Activated T-cell treated with anti-CD3 and anti-CD28 coated beads, Interleukin-2, amount 50 U/mL, for 4 hours (primary cell): ENCODE results near the gene ART3. TPM values are rescaled to one million over a fixed set of nuclear protein-coding genes. Genes with fewer than 3 reads are reported as not detected.

Experiments
- ATAC-seq, 2 donors: fragments of 200-7000 bp; cut with Tn5 transposase; one replicate each; pipeline ENCODE4 v1.10.0; 2021
- DNase-seq: peaks from one replicate; pipeline ENCODE4 v3.0.0-alpha.2; 2020
- H3K27me3 Mint-ChIP-seq: one replicate; pipeline ENCODE4 v1.8.0; 2021; ENCODE audit warnings: low read depth, mixed read lengths
- H3K36me3 Mint-ChIP-seq: one replicate; pipeline ENCODE4 v1.8.0; 2022; ENCODE audit warnings: mixed read lengths; ENCODE audit not compliant: insufficient read depth
- H3K4me1 Mint-ChIP-seq: one replicate; pipeline ENCODE4 v1.8.0; 2021; ENCODE audit warnings: low read depth, mixed read lengths
- H3K4me3 Mint-ChIP-seq: one replicate; pipeline ENCODE4 v1.8.0; 2021; ENCODE audit warnings: mild to moderate bottlenecking, moderate library complexity, mixed read lengths
- H3K9me3 Mint-ChIP-seq: one replicate; pipeline ENCODE4 v1.8.0; 2021; ENCODE audit warnings: mixed read lengths
- total RNA-seq, 3 donors: library from RNA; stranded (reverse); gene quantifications; one replicate each; pipeline ENCODE4 v1.2.1, GENCODE V29; 2021

The ART3 gene
- total RNA-seq, 3 donors from 2014 or later = 0.79 to 0.95 TPM; not detected in 1

GRCh38 chr4:76088719-76089118 is 14.2 kb downstream of the ART3 start:
- H3K4me1 Mint-ChIP-seq = peaks cover 5% of the 10 kb centered on the region
- H3K27me3 Mint-ChIP-seq = peaks cover 5% of the 10 kb centered on the region
- no peaks in the 10 kb centered on the region for H3K9me3 Mint-ChIP-seq
- H3K4me3 Mint-ChIP-seq = no peak overlapping the region
- ATAC-seq (no peak), DNase-seq (no peak)
- H3K36me3 Mint-ChIP-seq = no peaks in the 10 kb centered on the region

- peaks cover 5% of the 10 kb centered on the region for H3K27me3 Mint-ChIP-seq
- ATAC-seq = peak in 1 of 2 donors; percentile 34
- H3K9me3 Mint-ChIP-seq = no peaks in the 10 kb centered on the region
- no peak overlapping the region for H3K4me3 Mint-ChIP-seq
- H3K4me1 Mint-ChIP-seq = peaks cover 5% of the 10 kb centered on the region
- H3K36me3 Mint-ChIP-seq = no peaks in the 10 kb centered on the region
- no peak for DNase-seq
Measured at GRCh38 chr4:76090241-76090691, 15.8 kb downstream of the ART3 start.

- ATAC-seq (no peak), DNase-seq (no peak)
- Mint-ChIP-seq H3K27me3 (peaks cover 5% of the 10 kb centered on the region), H3K9me3 (no peaks in the 10 kb centered on the region), H3K4me3 (no peak overlapping the region), H3K4me1 (peaks cover 5% of the 10 kb centered on the region), H3K36me3 (no peaks in the 10 kb centered on the region)
Measured at GRCh38 chr4:76091052-76091451, 16.5 kb downstream of the ART3 start.

GRCh38 chr4:76095568-76095967 is 21.1 kb downstream of the ART3 start:
- ATAC-seq = no peak
- peaks cover 1% of the 10 kb centered on the region for H3K4me1 Mint-ChIP-seq
- DNase-seq = no peak
- H3K36me3 Mint-ChIP-seq = no peaks in the 10 kb centered on the region
- no peaks in the 10 kb centered on the region for H3K9me3 Mint-ChIP-seq
- H3K4me3 Mint-ChIP-seq = no peak overlapping the region
- peaks cover 4% of the 10 kb centered on the region for H3K27me3 Mint-ChIP-seq

DNA sequence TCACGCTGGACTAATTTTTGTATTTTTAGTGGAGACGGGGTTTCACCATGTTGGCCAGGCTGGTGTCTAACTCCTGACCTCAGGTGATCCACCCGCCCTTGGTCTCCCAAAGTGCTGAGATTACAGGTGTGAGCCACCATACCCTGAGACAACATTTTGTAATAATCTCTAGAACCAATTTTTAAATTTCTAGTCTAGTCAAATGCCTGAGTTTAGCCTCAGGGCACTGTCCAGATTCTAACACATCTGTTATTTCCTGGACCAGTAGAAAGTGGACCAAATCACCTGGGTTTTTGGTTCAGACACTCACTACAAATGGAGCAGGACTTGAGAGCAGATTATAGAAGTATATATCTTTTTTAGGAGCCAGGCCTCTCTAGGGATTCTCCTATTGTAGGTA is 21.6 kb downstream of the ART3 start:
- Mint-ChIP-seq H3K36me3 (no peaks in the 10 kb centered on the region), H3K9me3 (no peaks in the 10 kb centered on the region), H3K27me3 (peaks cover 4% of the 10 kb centered on the region), H3K4me3 (no peak overlapping the region), H3K4me1 (no peaks in the 10 kb centered on the region)
- DNase-seq = no peak
- no peak for ATAC-seq

- Mint-ChIP-seq H3K9me3 (no peaks in the 10 kb centered on the region), H3K36me3 (no peaks in the 10 kb centered on the region), H3K4me1 (no peaks in the 10 kb centered on the region), H3K4me3 (no peak overlapping the region), H3K27me3 (no peaks in the 10 kb centered on the region)
- ATAC-seq (no peak), DNase-seq (no peak)
Measured at GRCh38 chr4:76105652-76106051, 31.1 kb downstream of the ART3 start.

DNA sequence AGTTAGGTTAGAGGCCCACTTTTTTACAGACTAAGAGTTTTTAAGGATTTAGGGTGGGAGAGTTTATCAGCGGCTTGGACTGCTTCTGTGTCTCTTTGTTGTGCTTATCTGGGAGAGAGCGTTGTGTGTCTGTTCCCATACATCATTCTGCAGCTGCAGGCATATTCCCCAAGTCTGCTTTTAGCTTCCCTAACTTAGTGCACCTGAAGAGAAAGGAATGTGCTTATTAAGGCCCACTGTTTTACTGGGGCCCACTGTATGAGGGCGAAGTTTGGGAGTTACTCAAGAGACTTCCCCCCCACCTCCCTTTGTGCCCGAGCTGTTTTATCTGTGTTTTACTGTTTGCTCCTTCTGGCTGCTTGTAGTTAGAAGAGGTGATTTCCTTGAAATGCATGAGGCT is 31.9 kb downstream of the ART3 start:
- ATAC-seq = no peak
- H3K4me3 Mint-ChIP-seq = no peak overlapping the region
- no peaks in the 10 kb centered on the region for H3K9me3 Mint-ChIP-seq
- no peaks in the 10 kb centered on the region for H3K4me1 Mint-ChIP-seq
- no peak for DNase-seq
- no peaks in the 10 kb centered on the region for H3K27me3 Mint-ChIP-seq
- no peaks in the 10 kb centered on the region for H3K36me3 Mint-ChIP-seq

GRCh38 chr4:76108467-76109181 is 34.1 kb downstream of the ART3 start:
- no peak overlapping the region for H3K4me3 Mint-ChIP-seq
- peaks cover 5% of the 10 kb centered on the region for H3K36me3 Mint-ChIP-seq
- no peak for DNase-seq
- no peaks in the 10 kb centered on the region for H3K27me3 Mint-ChIP-seq
- H3K4me1 Mint-ChIP-seq = no peaks in the 10 kb centered on the region
- no peak for ATAC-seq
- H3K9me3 Mint-ChIP-seq = no peaks in the 10 kb centered on the region

GRCh38 chr4:76116821-76117220 is 42.3 kb downstream of the ART3 start:
- Mint-ChIP-seq H3K27me3 (no peaks in the 10 kb centered on the region), H3K9me3 (no peaks in the 10 kb centered on the region), H3K36me3 (peaks cover 48% of the 10 kb centered on the region), H3K4me1 (no peaks in the 10 kb centered on the region), H3K4me3 (no peak overlapping the region)
- DNase-seq (no peak), ATAC-seq (no peak)

GRCh38 chr4:76117536-76117935 is 43.0 kb downstream of the ART3 start:
- Mint-ChIP-seq H3K4me3 (no peak overlapping the region), H3K27me3 (no peaks in the 10 kb centered on the region), H3K4me1 (no peaks in the 10 kb centered on the region), H3K36me3 (peaks cover 53% of the 10 kb centered on the region), H3K9me3 (no peaks in the 10 kb centered on the region)
- no peak for ATAC-seq
- no peak for DNase-seq

GRCh38 chr4:76120199-76120598 is 45.7 kb downstream of the ART3 start:
- no peak for ATAC-seq

DNA sequence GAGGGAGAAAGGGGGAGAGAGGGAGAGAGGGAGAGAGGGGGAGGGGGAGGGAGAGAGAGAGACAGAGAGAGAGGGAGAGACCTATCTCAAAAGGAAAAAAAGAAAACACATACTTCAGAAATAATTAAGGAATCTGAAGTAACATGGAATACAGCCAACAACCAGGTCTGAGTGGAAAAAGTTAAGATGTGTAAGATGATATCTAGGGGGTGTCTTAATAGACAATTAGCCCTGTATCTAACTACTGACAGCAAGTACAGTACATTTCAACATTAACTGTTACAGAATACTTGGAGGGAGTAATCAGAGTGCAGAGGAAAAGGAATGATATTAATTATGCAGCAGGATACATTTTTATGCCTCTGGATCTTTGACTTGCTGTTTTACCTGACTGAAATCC is 51.3 kb downstream of the ART3 start:
- H3K9me3 Mint-ChIP-seq = no peaks in the 10 kb centered on the region
- no peak overlapping the region for H3K4me3 Mint-ChIP-seq
- ATAC-seq (no peak), DNase-seq (no peak)
- H3K4me1 Mint-ChIP-seq = no peaks in the 10 kb centered on the region
- no peaks in the 10 kb centered on the region for H3K27me3 Mint-ChIP-seq
- H3K36me3 Mint-ChIP-seq = peaks cover 51% of the 10 kb centered on the region

More at GRCh38 chr4:76120199-76120598, 45.7 kb downstream of the ART3 start:
- Mint-ChIP-seq H3K4me3 (no peak overlapping the region), H3K4me1 (no peaks in the 10 kb centered on the region), H3K36me3 (peaks cover 61% of the 10 kb centered on the region), H3K27me3 (no peaks in the 10 kb centered on the region), H3K9me3 (no peaks in the 10 kb centered on the region)
- DNase-seq = no peak

- DNase-seq (no peak), ATAC-seq (no peak)
- Mint-ChIP-seq H3K4me3 (no peak overlapping the region), H3K9me3 (no peaks in the 10 kb centered on the region), H3K4me1 (no peaks in the 10 kb centered on the region), H3K27me3 (no peaks in the 10 kb centered on the region), H3K36me3 (peaks cover 42% of the 10 kb centered on the region)
Measured at GRCh38 chr4:76127754-76128153, 53.2 kb downstream of the ART3 start.

DNA sequence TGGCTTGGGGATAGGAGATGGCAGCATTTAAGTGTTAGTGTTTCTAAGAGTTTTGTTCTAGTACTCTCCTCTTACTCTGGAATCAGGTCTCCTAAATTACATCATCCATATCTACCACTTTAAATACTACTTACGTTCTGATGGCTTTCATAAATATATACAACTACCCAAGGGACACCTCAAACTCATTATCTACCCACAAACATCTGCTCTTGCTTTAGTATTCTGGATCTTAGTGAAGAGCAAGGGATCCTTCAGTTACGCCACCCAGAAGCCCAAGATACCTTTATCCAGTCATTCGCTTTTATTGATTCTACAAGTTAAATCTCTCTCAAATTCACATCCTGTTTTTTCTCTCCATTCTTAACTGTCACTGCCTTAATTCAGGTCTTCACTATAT is 66.7 kb downstream of the ART3 start:
- DNase-seq (no peak), ATAC-seq (no peak)
- H3K27me3 Mint-ChIP-seq = no peaks in the 10 kb centered on the region
- H3K36me3 Mint-ChIP-seq = peaks cover 43% of the 10 kb centered on the region
- no peak overlapping the region for H3K4me3 Mint-ChIP-seq
- H3K4me1 Mint-ChIP-seq = peaks cover 25% of the 10 kb centered on the region
- H3K9me3 Mint-ChIP-seq = no peaks in the 10 kb centered on the region

DNA sequence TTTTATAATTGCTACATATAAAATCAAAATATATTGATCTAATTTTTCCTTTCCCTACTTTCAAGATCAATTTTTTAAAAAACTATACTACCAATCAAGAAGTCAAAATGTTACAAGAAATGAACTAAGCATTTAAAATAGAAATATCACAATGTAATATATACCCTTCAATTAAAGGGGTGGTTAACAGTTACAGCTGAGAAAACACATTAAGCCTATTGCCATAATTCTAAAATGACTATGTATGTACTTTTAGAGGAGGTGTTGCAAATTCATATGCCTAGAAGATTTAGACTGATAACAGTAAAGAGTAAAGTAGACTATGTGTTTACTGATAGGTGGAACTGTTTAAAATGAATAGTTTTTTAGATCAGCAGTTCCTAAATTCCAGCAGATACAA is 70.0 kb downstream of the ART3 start:
- peaks cover 37% of the 10 kb centered on the region for H3K4me1 Mint-ChIP-seq

More for the DNA sequence above, 70.0 kb downstream of the ART3 start:
- Mint-ChIP-seq H3K27me3 (no peaks in the 10 kb centered on the region), H3K36me3 (peaks cover 29% of the 10 kb centered on the region), H3K4me3 (peak overlapping the region; percentile 31), H3K9me3 (no peaks in the 10 kb centered on the region)
- DNase-seq (no peak), ATAC-seq (no peak)
